IMR-90 (cell line): ENCODE measurements around the gene SLC30A7. TPM values are rescaled to one million over a fixed set of nuclear protein-coding genes. Genes with fewer than 3 reads are reported as not detected.

Source experiments
- ATAC-seq: fragments of 200-7000 bp; cut with Tn5 transposase; 2 replicates; pipeline ENCODE4 v1.9.1; 2020; ENCODE audit warnings: low read depth, mild to moderate bottlenecking, moderate library complexity
- BruUV-seq: library from RNA; stranded (reverse); fragments of 400-500 nt; replicated peaks from 2 replicates; lab custom pipeline; 2021; lab: Mats Ljungman, UMichigan
- CTCF ChIA-PET: fragments of 300-600 bp; formaldehyde crosslinking; extraction: SDS; loops from one replicate; lab custom pipeline; 2021; ENCODE audit warnings: antibody characterized with exemption; lab: Yijun Ruan, JAX
- POLR2A ChIA-PET: fragments of 300-600 bp; sonication (Branson Sonifier 250); formaldehyde crosslinking; loops from one replicate; lab custom pipeline; 2022; ENCODE audit warnings: antibody characterized with exemption; ENCODE audit not compliant: unreplicated experiment; lab: Charles Lee
- DNase-seq: peaks from one replicate; pipeline ENCODE4 v3.0.0; 2013
- H2AFZ ChIP-seq: replicated peaks from 2 replicates; pipeline ENCODE3; 2013; ENCODE audit warnings: low read length, mild to moderate bottlenecking; ENCODE audit not compliant: poor library complexity
- H2AK5ac ChIP-seq: 2 replicates; pipeline ENCODE4 v1.6.1; 2013; ENCODE audit warnings: low read depth, low read length, inconsistent platforms
- H2AK9ac ChIP-seq: replicated peaks from 2 replicates; pipeline ENCODE3; 2013; ENCODE audit warnings: mild to moderate bottlenecking, low read depth, low read length, moderate library complexity; ENCODE audit not compliant: poor library complexity
- H2BK120ac ChIP-seq: 2 replicates; pipeline ENCODE4 v1.6.1; 2013; ENCODE audit warnings: low read depth, low read length, inconsistent platforms
- H2BK15ac ChIP-seq: 3 replicates; pipeline ENCODE4 v1.6.1; 2013; ENCODE audit warnings: low read depth, low read length, inconsistent platforms
- H2BK20ac ChIP-seq: 2 replicates; pipeline ENCODE4 v1.6.1; 2013; ENCODE audit warnings: low read depth, mild to moderate bottlenecking, inconsistent platforms, low read length, moderate library complexity
- H2BK5ac ChIP-seq: 2 replicates; pipeline ENCODE4 v1.6.1; 2013; ENCODE audit warnings: mild to moderate bottlenecking, low read depth, low read length, inconsistent platforms; ENCODE audit not compliant: poor library complexity, severe bottlenecking
- H3K14ac ChIP-seq: replicated peaks from 2 replicates; pipeline ENCODE4 v1.6.1; 2013; ENCODE audit warnings: low read depth, low read length, inconsistent platforms
- H3K18ac ChIP-seq: 2 replicates; pipeline ENCODE4 v1.6.1; 2013; ENCODE audit warnings: low read depth, low read length, control low read depth
- H3K23ac ChIP-seq: 2 replicates; pipeline ENCODE4 v1.6.1; 2013; ENCODE audit warnings: low read depth, low read length, inconsistent platforms
- H3K27ac ChIP-seq: 2 replicates; pipeline ENCODE4 v1.5.1; 2013; ENCODE audit warnings: mild to moderate bottlenecking, control low read depth, low read length; ENCODE audit not compliant: insufficient read depth
- H3K27me3 ChIP-seq: 2 replicates; pipeline ENCODE4 v1.6.1; 2013; ENCODE audit warnings: low read length; ENCODE audit not compliant: control insufficient read depth, insufficient read depth
- H3K36me3 ChIP-seq: 2 replicates; pipeline ENCODE4 v1.6.1; 2013; ENCODE audit warnings: low read length, mixed read lengths; ENCODE audit not compliant: control insufficient read depth, insufficient read depth
- H3K4ac ChIP-seq: 2 replicates; pipeline ENCODE4 v1.6.1; 2013; ENCODE audit warnings: low read depth, low read length, inconsistent platforms
- H3K4me1 ChIP-seq: 2 replicates; pipeline ENCODE4 v1.6.1; 2013; ENCODE audit warnings: low read length, mixed read lengths; ENCODE audit not compliant: control insufficient read depth, insufficient read depth
- H3K4me2 ChIP-seq: 2 replicates; pipeline ENCODE4 v1.6.1; 2013; ENCODE audit warnings: low read depth, mild to moderate bottlenecking, control low read depth, low read length, moderate library complexity
- H3K4me3 ChIP-seq: 2 replicates; pipeline ENCODE4 v1.5.1; 2013; ENCODE audit warnings: low read depth, mild to moderate bottlenecking, control low read depth, low read length, moderate library complexity; ENCODE audit not compliant: insufficient read depth
- H3K56ac ChIP-seq: 2 replicates; pipeline ENCODE4 v1.6.1; 2013; ENCODE audit warnings: low read length, inconsistent platforms; ENCODE audit not compliant: insufficient read depth; ENCODE audit errors: extremely low read depth
- H3K79me1 ChIP-seq, 2 experiments: 2 replicates each; pipeline ENCODE4 v1.6.1; 2013; ENCODE audit warnings: low read length in 2 of 2, inconsistent platforms in 1 of 2, low read depth in 1 of 2
- H3K9ac ChIP-seq: 2 replicates; pipeline ENCODE4 v1.6.1; 2013; ENCODE audit warnings: low read depth, low read length, control low read depth
- H3K9me1 ChIP-seq: 2 replicates; pipeline ENCODE4 v1.6.1; 2013; ENCODE audit warnings: low read length, inconsistent platforms; ENCODE audit not compliant: insufficient read depth
- H3K9me3 ChIP-seq: 2 replicates; pipeline ENCODE4 v1.6.1; 2013; ENCODE audit warnings: low read length; ENCODE audit not compliant: control insufficient read depth, insufficient read depth
- H4K20me1 ChIP-seq: 2 replicates; pipeline ENCODE4 v1.6.1; 2013; ENCODE audit warnings: low read length, inconsistent platforms; ENCODE audit not compliant: insufficient read depth
- H4K5ac ChIP-seq: 2 replicates; pipeline ENCODE4 v1.6.1; 2013; ENCODE audit warnings: mild to moderate bottlenecking, low read depth, low read length, control low read depth
- H4K8ac ChIP-seq, 2 experiments: 2 replicates each; pipeline ENCODE4 v1.6.1; 2013; ENCODE audit warnings: low read depth in 2 of 2, low read length in 2 of 2, control low read depth in 1 of 2, inconsistent platforms in 1 of 2
- H4K91ac ChIP-seq: 2 replicates; pipeline ENCODE4 v1.6.1; 2013; ENCODE audit warnings: low read depth, low read length, inconsistent platforms; ENCODE audit not compliant: insufficient read depth
- CHD1 ChIP-seq: IDR thresholded peaks from 2 replicates; pipeline ENCODE4 v1.6.1; 2012; ENCODE audit warnings: low read depth, low read length, improper control_type of control experiment
- ELK1 ChIP-seq: fragments of 150-350 bp; IDR thresholded peaks from 2 replicates; pipeline ENCODE4 v1.6.1; 2016; ENCODE audit warnings: low read depth, mild to moderate bottlenecking, low read length, moderate library complexity, borderline replicate concordance
- FOS ChIP-seq: fragments of 150-350 bp; IDR thresholded peaks from 2 replicates; pipeline ENCODE4 v1.6.1; 2016; ENCODE audit warnings: low read depth, low read length
- MAFK ChIP-seq: IDR thresholded peaks from 2 replicates; pipeline ENCODE4 v1.6.1; 2012; ENCODE audit warnings: low read depth, low read length, improper control_type of control experiment
- MXI1 ChIP-seq: IDR thresholded peaks from 2 replicates; pipeline ENCODE4 v1.6.1; 2012; ENCODE audit warnings: low read depth, mild to moderate bottlenecking, low read length, moderate library complexity, borderline replicate concordance
- NFE2L2 ChIP-seq: fragments of 150-350 bp; IDR thresholded peaks from 2 replicates; pipeline ENCODE4 v1.6.1; 2016; ENCODE audit warnings: low read depth, mild to moderate bottlenecking, low read length
- RCOR1 ChIP-seq: IDR thresholded peaks from 2 replicates; pipeline ENCODE4 v1.6.1; 2012; ENCODE audit warnings: mild to moderate bottlenecking, low read length, improper control_type of control experiment; ENCODE audit not compliant: insufficient replicate concordance
- RFX5 ChIP-seq: IDR thresholded peaks from 2 replicates; pipeline ENCODE4 v1.8.0; 2012; ENCODE audit warnings: low read depth, mild to moderate bottlenecking, low read length, moderate library complexity
- USF2 ChIP-seq: fragments of 150-350 bp; IDR thresholded peaks from 2 replicates; pipeline ENCODE4 v1.6.1; 2017; ENCODE audit warnings: mild to moderate bottlenecking, antibody characterized with exemption, low read length, low read depth
- WGBS, 2 experiments: methylation state at CpG; one replicate each; pipeline versions ENCODE4 v1.1.5 to v1.1.7; 2013; ENCODE audit warnings: missing lambda C conversion rate in 2 of 2; ENCODE audit not compliant: insufficient read length in 1 of 2; ENCODE audit errors: extremely low coverage in 2 of 2; 5-methylcytosine and 5-hydroxymethylcytosine counted together
- dilution Hi-C: fragments of 300-500 bp; cut with HindIII; formaldehyde crosslinking; loops from one replicate; pipeline ENCODE4 v1.14.3; 2018; ENCODE audit warnings: low sequenced_read_pairs; ENCODE audit not compliant: unreplicated experiment
- in situ Hi-C: fragments of 300-500 bp; cut with MboI; formaldehyde crosslinking; loops from 3 replicates; pipeline ENCODE4 v1.14.3; 2019; ENCODE audit warnings: low sequenced_read_pairs, inconsistent platforms, mixed read lengths
- intact Hi-C: fragments of 100-400 bp; cut with micrococcal nuclease; formaldehyde crosslinking; loops from 2 replicates; pipeline ENCODE4 v1.10.0; 2022
- polyA plus RNA-seq, 3 experiments: library from polyadenylated mRNA; depleted of rRNA; stranded (reverse); fragments of >200 nt; gene quantifications; 2 replicates each; pipeline ENCODE4 v1.2.3, GENCODE V29; 2012; ENCODE audit warnings: low replicate concordance in 1 of 3
- total RNA-seq: library from RNA; depleted of rRNA; stranded (reverse); fragments of >200 nt; gene quantifications from 2 replicates; pipeline ENCODE4 v1.2.3, GENCODE V29; 2012

SLC30A7 gene
- total and polyA plus RNA-seq, 2 of the 4 experiments (the other 2 are of a cell fraction): 8.4 to 60.2 TPM

- in situ Hi-C loops (no loop called here), intact Hi-C loops (no loop called here), dilution Hi-C loops (no loop called here)
- Histone ChIP-seq H3K4me2 (no peak overlapping the region), H3K56ac (no peak overlapping the region), H3K4ac (no peak overlapping the region), H3K9me3 (no peaks in the 10 kb centered on the region), H3K4me1 (no peaks in the 10 kb centered on the region), H3K14ac (no peak overlapping the region), H3K9ac (no peak overlapping the region), H4K91ac (no peak overlapping the region), H4K20me1 (no peaks in the 10 kb centered on the region), H4K8ac (no peak overlapping the region), H3K79me1 (peaks cover 0 to 7% of the 10 kb centered on the region in 2 experiments; a peak in 2 of 4 replicates), H3K36me3 (peaks cover 3% of the 10 kb centered on the region), H3K27me3 (no peaks in the 10 kb centered on the region), H3K9me1 (no peaks in the 10 kb centered on the region; the same call in 1 of the 2 replicates), H3K4me3 (no peak overlapping the region), H2AK5ac (no peak overlapping the region), H2AK9ac (no peak overlapping the region), H3K27ac (no peak overlapping the region), H2AFZ (no peak overlapping the region), H2BK15ac (no peak overlapping the region), H2BK5ac (no peak overlapping the region), H2BK120ac (no peak overlapping the region), H4K5ac (no peak overlapping the region), H3K23ac (no peak overlapping the region), H2BK20ac (no peak overlapping the region), H3K18ac (no peak overlapping the region)
- TF ChIP-seq MAFK (no peak), RCOR1 (no peak), USF2 (no peak), RFX5 (no peak), CHD1 (no peak), MXI1 (no peak), FOS (no peak), ELK1 (no peak), NFE2L2 (no peak)
- no peak for DNase-seq
- POLR2A ChIA-PET: interaction anchor here (1.1 kb wide), 1 partner anchor 30 kb away, joined by 4 read pairs; no protein-coding TSS in a partner anchor
- ATAC-seq: no peak
- CTCF ChIA-PET: interaction anchor here (0.9 kb wide), 1 partner anchor 271 kb away, joined by 3 read pairs; no protein-coding TSS in a partner anchor
- BruUV-seq: no TSS peak
- no CpG with 5 or more reads among the region's 1 CpG for WGBS, 2 experiments
Observed at GRCh38 chr1:101017448-101017847, 121.6 kb downstream of the SLC30A7 start.
